ENCODE data around the gene MICAL3.
"Not testable (repeated sequence)": the region's sequence is repeated elsewhere in the genome, so short reads cannot be mapped to it uniquely, and the experiment has no call there.

MICAL3 gene

GRCh38 chr22:17767233-17768065 lies 256.9 kb downstream of the MICAL3 start:
- TF ChIP-seq CTCF (conservative IDR thresholded peaks at IDR 0.05; ENCODE audit: control insufficient read depth, insufficient read depth, low read depth, low read length): no peak
- DNase-seq (ENCODE audit: low read depth): no peak
- no peak overlapping the region for H3K4me3 ChIP-seq (ENCODE audit: control insufficient read depth, low read depth, low read length)

GRCh38 chr22:17764852-17765251 lies 259.5 kb downstream of the MICAL3 start:
- DNase-seq (ENCODE audit: low read depth); H3K4me3 ChIP-seq (ENCODE audit: control insufficient read depth, low read depth, low read length): not testable (repeated sequence)

- H3K4me3 ChIP-seq (ENCODE audit: control insufficient read depth, low read depth, low read length): no peak overlapping the region
- DNase-seq (ENCODE audit: low read depth): no peak
- TF ChIP-seq CTCF (conservative IDR thresholded peaks at IDR 0.05; ENCODE audit: control insufficient read depth, insufficient read depth, low read depth, low read length): no peak
Measured at GRCh38 chr22:17764036-17764435, 260.3 kb downstream of the MICAL3 start.

- not testable (repeated sequence) for H3K4me3 ChIP-seq (ENCODE audit: control insufficient read depth, low read depth, low read length); DNase-seq (ENCODE audit: low read depth)
Measured at GRCh38 chr22:17763442-17763841, 260.9 kb downstream of the MICAL3 start.

GRCh38 chr22:17761138-17761488 lies 263.2 kb downstream of the MICAL3 start:
- no peak for DNase-seq (ENCODE audit: low read depth)
- no peak overlapping the region for H3K4me3 ChIP-seq (ENCODE audit: control insufficient read depth, low read depth, low read length)
- no peak for TF ChIP-seq CTCF (conservative IDR thresholded peaks at IDR 0.05; ENCODE audit: control insufficient read depth, insufficient read depth, low read depth, low read length)

GRCh38 chr22:17754233-17754925 lies 270.0 kb downstream of the MICAL3 start:
- H3K4me3 ChIP-seq (ENCODE audit: control insufficient read depth, low read depth, low read length): no peak overlapping the region
- DNase-seq (ENCODE audit: low read depth): no peak
- TF ChIP-seq CTCF (conservative IDR thresholded peaks at IDR 0.05; ENCODE audit: control insufficient read depth, insufficient read depth, low read depth, low read length): no peak

- no peak overlapping the region for H3K4me3 ChIP-seq (ENCODE audit: control insufficient read depth, low read depth, low read length)
- peak; percentile 80 for DNase-seq (ENCODE audit: low read depth)
- no peak for TF ChIP-seq CTCF (conservative IDR thresholded peaks at IDR 0.05; ENCODE audit: control insufficient read depth, insufficient read depth, low read depth, low read length)
Measured at GRCh38 chr22:17753401-17753989, 270.9 kb downstream of the MICAL3 start.

Measured in fibroblast of mammary gland (primary cell).